NCI-H510A (cell line): ENCODE results near the gene LRRN2.
"Not testable (repeated sequence)": the region's sequence is repeated elsewhere in the genome, so short reads cannot be mapped to it uniquely, and the experiment has no call there.

Experiments used
- DNase-seq: peaks from one replicate; lab custom pipeline; 2025; lab: John Stamatoyannopoulos, UW

The LRRN2 gene

DNA sequence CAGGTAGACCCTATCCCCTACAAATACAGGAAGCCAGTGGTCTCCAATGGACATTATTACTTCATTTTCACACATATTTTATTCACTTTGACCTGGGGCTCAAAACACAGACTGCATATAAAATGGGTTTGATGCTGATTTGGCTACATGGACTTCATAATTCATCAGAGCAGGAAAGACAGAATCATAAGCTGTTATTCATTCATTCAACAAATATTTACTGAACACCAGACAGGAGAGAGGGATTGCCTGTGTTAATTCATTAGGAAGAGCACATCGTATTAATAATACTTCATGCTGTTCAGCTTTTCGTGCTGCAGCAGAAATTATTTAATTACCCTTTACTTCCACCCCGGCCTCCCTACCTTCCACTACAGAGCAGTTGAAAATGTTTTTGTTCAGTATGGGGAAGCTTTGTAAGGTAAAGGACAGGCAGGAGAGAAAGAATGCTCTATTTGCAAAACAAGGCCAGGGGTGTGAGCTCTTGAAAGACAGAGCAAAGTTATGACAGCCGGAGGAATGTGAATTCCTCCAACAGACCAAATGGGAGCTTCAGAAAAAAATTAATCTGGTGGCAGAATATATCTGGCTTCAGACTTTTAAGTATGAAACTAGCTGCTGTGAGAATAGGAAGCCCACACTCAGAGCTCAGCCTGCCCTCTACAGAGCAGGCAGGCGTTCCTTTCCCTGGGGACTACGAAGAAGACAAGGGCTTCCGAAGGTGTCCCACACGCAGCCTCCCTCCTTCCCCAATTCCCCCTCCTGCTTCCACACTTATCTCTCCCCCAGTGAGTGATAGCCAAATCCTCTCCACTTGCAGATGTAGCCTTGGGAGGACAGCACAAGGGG lies 111.3 kb downstream of the LRRN2 start:
- no peak for DNase-seq

DNA sequence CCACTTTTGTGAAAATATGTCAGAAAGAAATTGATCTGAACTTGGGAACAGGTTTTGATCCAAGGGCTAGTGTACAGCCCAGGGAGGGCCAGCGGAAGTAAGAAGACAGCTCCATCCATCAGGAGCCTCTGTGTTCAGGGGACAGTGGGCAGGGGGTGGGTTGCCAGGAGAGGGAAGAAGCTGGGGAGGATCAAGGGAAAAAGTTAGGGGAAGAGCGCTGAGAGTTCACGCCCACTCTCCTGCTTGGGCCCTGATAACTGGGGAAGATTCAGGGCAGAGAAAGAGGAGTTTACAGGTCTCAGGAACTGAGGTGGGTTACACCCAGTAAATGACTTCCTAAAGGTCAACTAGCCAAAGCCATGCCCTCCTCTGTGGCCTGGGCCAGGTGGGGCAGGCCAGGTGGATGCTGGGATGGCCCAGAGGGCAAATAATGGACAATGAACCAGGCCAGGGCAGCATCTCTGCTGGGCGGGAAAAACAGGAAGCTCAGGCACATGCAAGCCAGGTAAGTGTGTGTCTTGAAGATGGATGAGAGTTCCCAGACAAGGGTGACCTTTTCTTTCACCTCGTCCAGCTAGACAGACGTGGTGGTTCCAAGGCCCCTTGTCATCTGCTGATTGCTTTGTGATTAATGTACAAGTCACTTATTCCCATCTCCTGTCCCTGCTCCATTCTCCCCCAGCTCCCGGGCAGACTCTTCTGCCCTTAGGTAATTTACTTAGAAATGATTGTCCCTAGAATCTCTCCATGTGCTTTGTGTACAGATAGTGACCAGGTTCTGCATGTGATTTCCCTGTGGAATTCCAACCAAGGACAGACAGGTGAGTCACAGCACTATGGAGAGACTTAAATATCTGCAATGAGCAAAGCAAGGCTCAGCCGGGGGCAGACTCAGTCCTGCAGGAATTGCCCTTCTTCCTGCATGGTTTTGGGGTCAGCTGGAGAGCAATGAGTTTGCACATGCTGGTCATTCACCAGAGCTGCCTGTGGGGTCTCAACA lies 112.3 kb downstream of the LRRN2 start:
- no peak for DNase-seq

DNA sequence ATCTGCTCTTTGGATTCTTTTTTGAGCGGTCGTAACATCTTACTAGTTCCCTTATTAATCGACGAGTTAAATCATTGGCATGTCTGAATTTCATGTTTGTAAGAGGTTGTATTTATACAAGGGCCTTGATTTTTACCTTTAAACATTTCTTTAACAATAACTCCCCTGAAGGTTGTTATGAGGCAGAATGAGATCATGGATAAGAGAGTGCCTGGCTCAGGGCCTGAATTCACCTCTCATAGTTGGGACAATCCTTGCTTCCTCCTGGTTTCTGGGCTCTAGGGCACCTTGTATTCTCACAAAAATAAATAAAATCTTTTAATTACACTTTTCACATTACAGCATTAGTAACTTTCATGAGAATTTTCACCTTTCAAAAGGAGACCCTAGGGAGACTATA lies 113.9 kb downstream of the LRRN2 start:
- DNase-seq, result no peak

DNA sequence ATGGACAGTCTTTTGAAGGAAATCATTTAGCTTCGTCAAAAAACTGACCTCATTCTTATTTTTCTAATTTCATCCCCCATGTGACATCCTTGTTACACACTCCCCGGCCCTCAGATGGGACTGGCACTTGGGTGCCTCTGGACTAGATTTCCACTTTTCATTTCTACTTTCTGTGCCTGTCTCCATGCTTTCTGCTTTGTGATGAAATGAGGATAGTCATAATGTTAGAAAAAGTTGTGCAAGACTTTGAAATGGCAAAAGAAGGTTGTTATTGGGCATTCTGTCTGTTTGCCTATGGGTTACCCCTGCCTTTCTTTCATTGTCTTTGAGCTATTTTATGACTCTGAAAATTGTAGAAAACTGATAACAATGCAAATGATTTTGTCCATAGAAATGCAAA lies 114.4 kb downstream of the LRRN2 start:
- no peak for DNase-seq

DNA sequence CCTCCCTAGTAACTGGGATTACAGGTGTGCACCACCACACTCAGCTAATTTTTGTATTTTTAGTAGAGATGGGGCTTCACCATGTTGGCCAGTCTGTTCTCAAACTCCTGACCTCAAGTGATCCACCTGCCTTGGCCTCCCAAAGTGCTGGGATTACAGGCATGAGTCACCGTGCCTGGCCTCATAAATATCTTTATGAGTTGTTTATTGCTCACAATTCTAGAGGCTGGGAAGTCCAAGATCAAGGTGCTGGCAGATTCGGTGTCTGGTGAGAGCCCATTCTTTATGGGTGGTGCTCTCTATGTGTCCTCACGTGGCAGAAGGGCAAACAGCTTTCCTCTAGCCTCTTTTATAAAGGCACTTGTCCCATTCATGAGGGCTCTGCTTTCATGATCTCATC lies 115.5 kb downstream of the LRRN2 start:
- not testable (repeated sequence) for DNase-seq

DNA sequence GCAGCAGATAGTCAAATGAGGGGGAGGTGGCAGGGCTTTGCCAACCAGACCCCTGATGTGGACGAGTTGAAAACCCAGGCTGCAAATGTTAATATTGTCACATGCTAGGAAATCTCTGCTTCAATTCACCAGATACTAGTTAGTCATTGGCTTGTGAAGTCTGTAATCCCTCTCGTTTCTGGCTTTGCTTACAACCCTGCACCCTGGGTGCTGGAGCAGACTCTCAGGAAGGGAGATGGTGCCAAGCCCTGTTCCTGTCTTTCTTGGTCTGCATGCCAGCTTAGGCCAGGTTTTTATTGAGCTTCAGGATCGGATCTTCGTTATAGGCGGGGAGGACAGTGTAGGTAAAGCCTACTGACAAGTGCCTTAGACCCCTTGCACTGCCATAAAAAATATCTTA lies 116.1 kb downstream of the LRRN2 start:
- no peak for DNase-seq

DNA sequence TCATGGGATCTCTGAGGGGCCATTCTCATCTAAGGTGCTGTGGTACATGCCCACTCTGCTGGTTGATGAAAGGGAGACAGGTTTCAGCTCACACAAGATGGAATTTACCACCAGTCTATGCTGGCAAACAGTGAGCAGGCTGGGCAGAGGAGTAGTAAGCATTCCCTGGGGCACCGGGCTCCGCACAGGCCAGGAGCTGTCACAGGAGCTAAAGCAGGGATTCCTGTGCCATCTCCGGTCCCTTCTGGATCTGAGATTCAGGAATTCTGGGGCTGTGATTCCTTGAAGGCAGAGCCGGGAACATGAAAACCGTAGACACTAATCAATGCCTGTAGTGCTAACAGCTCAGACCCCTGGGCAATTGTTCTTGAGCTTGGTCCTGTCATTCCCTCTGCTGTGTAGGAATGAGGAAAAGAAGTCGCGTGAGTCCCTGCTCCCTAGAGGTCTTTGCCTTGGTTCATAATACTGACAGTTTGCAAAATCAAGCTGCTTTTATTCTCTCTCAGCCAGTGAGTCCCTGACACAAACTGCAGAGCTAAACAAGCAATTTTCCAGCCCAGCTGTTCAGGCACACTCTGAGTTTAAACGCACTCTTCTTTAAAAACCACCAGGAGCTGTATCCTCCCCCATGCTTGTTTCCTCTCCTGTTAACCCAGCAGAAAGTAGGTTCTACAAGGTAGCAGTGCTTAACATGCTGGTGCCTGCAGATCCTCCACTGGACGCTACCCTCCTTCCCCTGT lies 116.8 kb downstream of the LRRN2 start:
- DNase-seq, result no peak
